Measurements from ENCODE around the gene FAAP20.
A peak's percentile ranks its signal among the peaks of the same experiment; 100 is the strongest.

The FAAP20 gene

GRCh38 chr1:2229911-2230731 is 35.5 kb upstream of the FAAP20 start:
- no peak for DNase-seq

- DNase-seq = peak; percentile 53
These were observed 34.7 kb upstream of the FAAP20 start for GRCh38 chr1:2229037-2229864.

- DNase-seq = peak; percentile 42
These were observed 34.1 kb upstream of the FAAP20 start for GRCh38 chr1:2228694-2229036.

GRCh38 chr1:2228157-2228594 is 33.6 kb upstream of the FAAP20 start, which contains the start of gene SKI:
TSS of gene SKI (plus strand) at chr1:2228319. CDS start at chr1:2228767, 448 bp downstream.
- no peak for DNase-seq

GRCh38 chr1:2227346-2228156 is 33.0 kb upstream of the FAAP20 start:
- DNase-seq = peak; percentile 92

- DNase-seq = no peak
These were observed 32.2 kb upstream of the FAAP20 start for GRCh38 chr1:2226525-2227345.

- no peak for DNase-seq
These were observed 30.3 kb upstream of the FAAP20 start for GRCh38 chr1:2224631-2225428.

GRCh38 chr1:2224170-2224584 is 29.6 kb upstream of the FAAP20 start:
- DNase-seq = no peak

- DNase-seq = no peak
These were observed 26.7 kb upstream of the FAAP20 start for GRCh38 chr1:2221271-2221670.

GRCh38 chr1:2216767-2217058 is 22.1 kb upstream of the FAAP20 start:
- DNase-seq = no peak

- no peak for DNase-seq
These were observed 21.6 kb upstream of the FAAP20 start for GRCh38 chr1:2215909-2216766.

GRCh38 chr1:2215329-2215728 is 20.8 kb upstream of the FAAP20 start:
- DNase-seq = no peak

GRCh38 chr1:2214541-2215241 is 20.1 kb upstream of the FAAP20 start:
- DNase-seq = no peak

- no peak for DNase-seq
These were observed 19.3 kb upstream of the FAAP20 start for GRCh38 chr1:2213576-2214505.

- peak; percentile 51 for DNase-seq
These were observed 18.2 kb upstream of the FAAP20 start for GRCh38 chr1:2212532-2213491.

- DNase-seq = no peak
These were observed 17.6 kb upstream of the FAAP20 start for GRCh38 chr1:2212274-2212531.

- no peak for DNase-seq
These were observed 16.2 kb upstream of the FAAP20 start for GRCh38 chr1:2210786-2211185.
